Measurements from ENCODE around the gene SSC4D. TPM values are rescaled to one million over a fixed set of nuclear protein-coding genes. Genes with fewer than 3 reads are reported as not detected.
"Not testable (repeated sequence)": the region's sequence is repeated elsewhere in the genome, so short reads cannot be mapped to it uniquely, and the experiment has no call there.

Gene SSC4D
- total and polyA plus RNA-seq, 2 experiments from 2014 or later = 0.43 to 0.66 TPM

DNA sequence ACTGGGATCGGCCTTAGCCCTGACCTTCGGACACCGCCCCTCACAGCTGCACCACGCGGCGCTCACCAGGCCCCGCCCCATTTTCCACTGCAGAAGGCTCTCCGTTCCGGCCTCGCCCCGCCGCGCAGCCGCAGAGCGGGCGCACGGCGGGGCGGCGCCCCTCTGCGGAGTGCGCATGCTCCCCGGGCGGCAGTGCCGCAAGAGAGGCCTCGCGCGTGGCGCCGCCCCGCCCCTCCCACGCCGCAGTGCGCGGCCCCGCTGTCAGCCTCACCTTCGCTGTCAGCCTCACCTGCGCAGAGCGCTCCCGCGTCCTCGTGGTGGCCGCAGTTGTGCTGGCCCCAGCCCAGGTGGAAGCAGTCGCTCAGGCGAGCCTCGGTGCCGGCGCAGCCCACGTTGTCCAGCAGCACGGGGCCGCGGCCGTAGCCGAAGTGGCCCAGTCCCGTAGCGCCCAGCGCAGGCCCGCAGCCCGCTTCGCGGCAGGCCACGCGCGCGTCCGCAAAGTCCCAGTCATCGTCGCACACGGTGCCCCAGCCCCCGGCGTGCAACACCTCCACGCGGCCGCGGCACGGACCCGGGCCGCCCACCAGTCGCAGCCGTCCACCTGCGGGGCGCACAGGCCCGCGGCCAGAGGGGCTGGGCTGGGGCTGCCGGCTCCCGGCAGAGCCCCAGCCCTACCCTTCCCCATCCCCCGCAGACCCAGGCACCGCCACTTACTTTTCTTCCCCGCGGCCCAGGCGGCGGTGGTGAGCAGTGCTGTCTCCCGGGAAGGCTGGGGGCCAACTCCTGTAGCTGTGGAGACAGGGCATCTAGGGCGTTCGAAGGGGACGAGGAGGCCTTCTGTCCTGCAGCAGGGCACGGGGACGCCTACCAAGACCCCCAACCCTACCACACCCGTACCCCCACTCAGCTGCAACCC is 16.1 kb downstream of the SSC4D start:
- DNase-seq = peak; percentile 96
- no peaks in the 10 kb centered on the region for H3K9me3 ChIP-seq (ENCODE audit: low read depth)
- H3K4me1 ChIP-seq (ENCODE audit: insufficient read depth) = 0 out of 2 replicates have a peak, but pooled peaks cover 3% of the 10 kb centered on the region
- no peaks in the 10 kb centered on the region for H3K27me3 ChIP-seq (replicated peaks; ENCODE audit: insufficient read depth)
- no peak for TF ChIP-seq EZH2phosphoT487 (IDR thresholded peaks at IDR 0.05; ENCODE audit: insufficient read depth, low read depth)
- TF ChIP-seq EZH2 (IDR thresholded peaks at IDR 0.05; ENCODE audit: insufficient read depth, poor library complexity, severe bottlenecking) = no peak
- in situ Hi-C loops (cut with MboI) = no loop called here
- no peaks in the 10 kb centered on the region for H4K20me1 ChIP-seq (ENCODE audit: insufficient read depth)
- H3K36me3 ChIP-seq (ENCODE audit: low read depth) = no peaks in the 10 kb centered on the region
- H3K27ac ChIP-seq = peak overlapping the region; percentile 45
- H3K4me3 ChIP-seq = peak overlapping the region; percentile 71
- no peaks in the 10 kb centered on the region for H3K9me2 ChIP-seq (ENCODE audit: insufficient read depth)
- H3F3A ChIP-seq (ENCODE audit: insufficient read depth) = no peaks in the 10 kb centered on the region
- H3K9ac ChIP-seq = peak overlapping the region; percentile 81
- WGBS, 2 experiments (ENCODE audit: low coverage in 1 of 2, low lambda C conversion rate in 2 of 2, missing lambda C conversion rate in 2 of 2) = 1 to 2% methylated on average over 83 to 85 of the region's 99 CpGs
- no peaks in the 10 kb centered on the region for H3K79me2 ChIP-seq (ENCODE audit: insufficient read depth)
- H3K4me2 ChIP-seq (ENCODE audit: unreplicated experiment) = peak overlapping the region; percentile 69
- H2AFZ ChIP-seq = peak overlapping the region; percentile 99

DNA sequence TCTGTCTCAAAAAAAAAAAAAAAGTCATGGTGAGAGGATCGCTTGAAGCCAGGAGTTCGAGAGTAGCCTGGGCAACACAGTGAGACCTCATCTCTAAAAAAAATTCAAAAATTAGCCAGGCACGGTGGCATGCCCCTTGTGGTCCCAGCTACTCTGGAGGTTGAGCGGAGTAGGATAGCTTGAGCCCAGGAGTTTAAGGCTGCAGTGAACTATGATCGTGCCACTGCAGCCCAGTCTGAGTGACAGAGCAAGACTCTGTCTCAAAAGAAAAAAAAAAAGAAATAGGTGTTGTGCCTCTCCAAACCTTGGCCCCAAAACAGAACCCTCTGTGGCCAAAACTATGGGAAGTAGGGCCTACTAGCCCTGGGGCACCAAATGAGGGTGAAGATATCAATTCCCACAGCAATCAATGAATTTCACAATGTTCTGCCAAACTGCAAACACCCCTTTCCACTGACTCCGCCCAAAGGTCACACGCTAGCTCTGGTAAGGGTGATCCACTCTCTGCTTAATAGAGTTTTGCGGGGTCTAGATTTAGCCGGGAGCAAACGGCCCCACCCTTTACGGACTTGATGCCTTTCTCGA is 16.9 kb downstream of the SSC4D start:
- Histone ChIP-seq H3K9me2 (ENCODE audit: insufficient read depth) (no peaks in the 10 kb centered on the region), H3K4me1 (ENCODE audit: insufficient read depth) (0 out of 2 replicates have a peak, but pooled peaks cover 3% of the 10 kb centered on the region), H3K4me2 (ENCODE audit: unreplicated experiment) (peak overlapping the region; percentile 69), H3K9me3 (ENCODE audit: low read depth) (no peaks in the 10 kb centered on the region), H3F3A (ENCODE audit: insufficient read depth) (no peaks in the 10 kb centered on the region), H3K9ac (peak overlapping the region; percentile 81), H3K27ac (peak overlapping the region; percentile 45), H3K36me3 (ENCODE audit: low read depth) (no peaks in the 10 kb centered on the region), H3K27me3 (replicated peaks; ENCODE audit: insufficient read depth) (no peaks in the 10 kb centered on the region), H2AFZ (peak overlapping the region; percentile 99), H3K4me3 (peak overlapping the region; percentile 71), H3K79me2 (ENCODE audit: insufficient read depth) (no peaks in the 10 kb centered on the region), H4K20me1 (ENCODE audit: insufficient read depth) (no peaks in the 10 kb centered on the region)
- WGBS, 2 experiments (ENCODE audit: low coverage in 1 of 2, low lambda C conversion rate in 2 of 2, missing lambda C conversion rate in 2 of 2) = 42 to 44% methylated on average over 12 of the region's 12 CpGs
- in situ Hi-C loops (cut with MboI) = no loop called here
- TF ChIP-seq EZH2phosphoT487 (IDR thresholded peaks at IDR 0.05; ENCODE audit: insufficient read depth, low read depth) (no peak), EZH2 (IDR thresholded peaks at IDR 0.05; ENCODE audit: insufficient read depth, poor library complexity, severe bottlenecking) (no peak)
- DNase-seq = no peak

DNA sequence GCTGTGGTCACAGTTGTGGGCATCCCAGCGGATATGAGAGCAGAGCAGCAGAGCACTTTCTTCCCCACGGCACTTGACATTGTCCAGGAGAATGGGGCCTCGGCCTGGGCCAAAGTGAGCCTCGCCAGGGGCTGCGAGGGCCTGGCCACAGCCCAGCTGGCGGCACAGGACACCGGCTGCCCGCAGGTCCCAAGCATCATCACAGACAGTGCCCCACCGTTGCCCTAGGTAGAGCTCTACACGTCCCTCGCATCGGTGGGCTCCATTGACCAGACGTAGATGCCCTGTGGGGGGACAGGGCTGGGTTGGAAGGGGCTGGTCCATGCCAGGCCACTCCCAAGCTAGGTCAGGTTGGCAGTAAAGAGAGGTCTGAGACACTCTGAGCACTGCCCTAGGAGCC is 19.4 kb downstream of the SSC4D start:
- in situ Hi-C loops (cut with MboI) = no loop called here
- Histone ChIP-seq H3K4me3 (no peak overlapping the region), H3K27ac (no peak overlapping the region), H3K27me3 (replicated peaks; ENCODE audit: insufficient read depth) (no peaks in the 10 kb centered on the region), H3K4me1 (ENCODE audit: insufficient read depth) (peaks cover 9% of the 10 kb centered on the region; the same call in 1 of the 2 replicates), H4K20me1 (ENCODE audit: insufficient read depth) (no peaks in the 10 kb centered on the region), H3F3A (ENCODE audit: insufficient read depth) (peaks cover 7% of the 10 kb centered on the region), H3K9ac (no peak overlapping the region), H3K36me3 (ENCODE audit: low read depth) (no peaks in the 10 kb centered on the region), H3K79me2 (ENCODE audit: insufficient read depth) (no peaks in the 10 kb centered on the region), H3K9me2 (ENCODE audit: insufficient read depth) (no peaks in the 10 kb centered on the region), H3K4me2 (ENCODE audit: unreplicated experiment) (no peak overlapping the region), H3K9me3 (ENCODE audit: low read depth) (no peaks in the 10 kb centered on the region), H2AFZ (no peak overlapping the region)
- DNase-seq = no peak
- 95 to 96% methylated on average over 12 to 13 of the region's 13 CpGs for WGBS, 2 experiments (ENCODE audit: low coverage in 1 of 2, low lambda C conversion rate in 2 of 2, missing lambda C conversion rate in 2 of 2)
- TF ChIP-seq EZH2phosphoT487 (IDR thresholded peaks at IDR 0.05; ENCODE audit: insufficient read depth, low read depth) = no peak
- no peak for TF ChIP-seq EZH2 (IDR thresholded peaks at IDR 0.05; ENCODE audit: insufficient read depth, poor library complexity, severe bottlenecking)

DNA sequence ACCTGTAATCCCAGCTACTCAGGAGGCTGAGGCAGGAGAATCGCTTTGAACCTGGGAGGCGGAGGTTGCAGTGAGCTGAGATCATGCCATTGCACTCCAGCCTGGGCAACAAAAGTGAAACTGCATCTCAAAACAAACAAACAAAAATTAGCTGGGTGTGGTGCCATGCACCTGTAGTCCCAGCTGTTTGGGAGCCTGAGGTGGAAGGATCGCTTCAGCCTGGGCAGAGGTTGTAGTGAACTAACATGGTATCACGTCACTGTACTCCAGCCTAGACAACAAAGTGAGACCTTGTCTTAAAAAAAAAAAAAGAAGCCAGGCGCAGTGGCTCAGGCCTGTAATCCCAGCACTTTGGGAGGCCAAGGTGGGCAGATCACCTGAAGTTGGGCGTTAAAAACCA is 21.7 kb downstream of the SSC4D start:
- H3K9me3 ChIP-seq (ENCODE audit: low read depth); H3K9ac ChIP-seq; H3F3A ChIP-seq (ENCODE audit: insufficient read depth); H2AFZ ChIP-seq; H3K27ac ChIP-seq; H3K27me3 ChIP-seq (replicated peaks; ENCODE audit: insufficient read depth); H3K36me3 ChIP-seq (ENCODE audit: low read depth); DNase-seq; H3K79me2 ChIP-seq (ENCODE audit: insufficient read depth); H3K9me2 ChIP-seq (ENCODE audit: insufficient read depth); in situ Hi-C loops (cut with MboI); H3K4me1 ChIP-seq (ENCODE audit: insufficient read depth); H3K4me2 ChIP-seq (ENCODE audit: unreplicated experiment); H4K20me1 ChIP-seq (ENCODE audit: insufficient read depth); H3K4me3 ChIP-seq: not testable (repeated sequence)
- 86 to 97% methylated on average over 6 of the region's 6 CpGs for WGBS, 2 experiments (ENCODE audit: low coverage in 1 of 2, low lambda C conversion rate in 2 of 2, missing lambda C conversion rate in 2 of 2)
